ENCODE results near the gene KCNK3. TPM values are rescaled to one million over a fixed set of nuclear protein-coding genes. Genes with fewer than 3 reads are reported as not detected.

Gene KCNK3
- total and polyA plus RNA-seq, 2 of the 13 experiments (the other 11 are each of a cell fraction or from before 2014, with no cell fraction given): not detected

DNA sequence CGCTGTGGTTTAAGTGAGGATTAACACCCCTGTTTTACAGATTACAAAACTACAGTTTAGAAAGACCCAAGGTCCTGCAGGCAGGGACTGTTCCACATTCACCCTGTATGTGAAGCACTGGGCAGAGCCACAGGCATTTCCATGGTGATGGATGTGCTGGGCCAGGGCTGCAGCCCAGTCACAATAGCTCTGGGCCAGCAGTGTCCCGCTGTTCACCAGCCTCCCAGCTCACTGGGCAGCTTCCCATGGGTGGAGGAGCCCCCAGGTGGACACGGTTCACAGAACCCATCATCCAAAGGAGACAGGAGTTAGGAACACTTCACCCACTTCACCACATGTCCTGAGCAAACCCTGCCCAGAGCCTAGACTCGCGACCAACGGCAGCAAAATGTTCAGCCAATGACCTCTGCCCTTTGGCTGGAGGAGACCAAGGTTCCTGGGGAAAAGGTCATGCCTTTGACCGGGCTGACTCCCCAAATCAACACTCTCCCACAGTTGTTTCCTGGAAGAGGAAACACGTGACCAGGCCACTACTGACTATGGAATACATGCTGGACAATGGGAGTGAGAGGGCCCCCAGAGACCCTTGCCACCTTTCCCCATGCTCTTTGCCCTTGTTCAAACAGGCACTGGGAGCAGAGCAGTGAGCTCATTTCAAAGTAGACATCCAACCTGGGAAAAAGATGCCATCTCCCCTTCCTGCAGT, 43.5 kb downstream of the KCNK3 start (continued):
- TF ChIP-seq, protein P1, sequence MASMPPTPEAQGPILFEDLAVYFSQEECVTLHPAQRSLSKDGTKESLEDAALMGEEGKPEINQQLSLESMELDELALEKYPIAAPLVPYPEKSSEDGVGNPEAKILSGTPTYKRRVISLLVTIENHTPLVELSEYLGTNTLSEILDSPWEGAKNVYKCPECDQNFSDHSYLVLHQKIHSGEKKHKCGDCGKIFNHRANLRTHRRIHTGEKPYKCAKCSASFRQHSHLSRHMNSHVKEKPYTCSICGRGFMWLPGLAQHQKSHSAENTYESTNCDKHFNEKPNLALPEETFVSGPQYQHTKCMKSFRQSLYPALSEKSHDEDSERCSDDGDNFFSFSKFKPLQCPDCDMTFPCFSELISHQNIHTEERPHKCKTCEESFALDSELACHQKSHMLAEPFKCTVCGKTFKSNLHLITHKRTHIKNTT (CRISPR knock-in tag; IDR thresholded peaks at IDR 0.05): no peak
- TF ChIP-seq HHEX (CRISPR knock-in tag; IDR thresholded peaks at IDR 0.05) (no peak), GATA4 (IDR thresholded peaks at IDR 0.05; ENCODE audit: borderline replicate concordance, low read depth) (no peak), KLF11 (CRISPR knock-in tag; IDR thresholded peaks at IDR 0.05) (no peak), ZNF180 (CRISPR knock-in tag; IDR thresholded peaks at IDR 0.05; ENCODE audit: borderline replicate concordance, low read depth) (no peak), PITX1 (CRISPR knock-in tag; IDR thresholded peaks at IDR 0.05) (0 out of 2 replicates have a peak, but pooled peaks have one; percentile 14), TARDBP (CRISPR knock-in tag; IDR thresholded peaks at IDR 0.05) (peak; percentile 85; the same call in 1 of the 2 replicates), IKZF4 (CRISPR knock-in tag; IDR thresholded peaks at IDR 0.05; ENCODE audit: borderline replicate concordance, low read depth, not compliant biosample characterization) (no peak), ATRX (CRISPR knock-in tag; IDR thresholded peaks at IDR 0.05; ENCODE audit: borderline replicate concordance) (no peak), NONO (IDR thresholded peaks at IDR 0.05) (no peak), NONO (CRISPR knock-in tag; conservative IDR thresholded peaks at IDR 0.05) (0 out of 2 replicates have a peak, but pooled peaks have one; percentile 56), SIN3A (IDR thresholded peaks at IDR 0.05; ENCODE audit: borderline replicate concordance, low read depth, low read length) (no peak), ZNF850 (CRISPR knock-in tag; conservative IDR thresholded peaks at IDR 0.05) (no peak), NCOA5 (CRISPR knock-in tag; IDR thresholded peaks at IDR 0.05) (no peak), ZNF790 (CRISPR knock-in tag; IDR thresholded peaks at IDR 0.05; ENCODE audit: borderline replicate concordance) (no peak), TCF7L2 (IDR thresholded peaks at IDR 0.05; ENCODE audit: low read depth, low read length) (no peak), ZNF558 (CRISPR knock-in tag; IDR thresholded peaks at IDR 0.05; ENCODE audit: borderline replicate concordance) (no peak), ZBTB42 (CRISPR knock-in tag; IDR thresholded peaks at IDR 0.05) (no peak)
- TF ChIP-seq, protein P2, sequence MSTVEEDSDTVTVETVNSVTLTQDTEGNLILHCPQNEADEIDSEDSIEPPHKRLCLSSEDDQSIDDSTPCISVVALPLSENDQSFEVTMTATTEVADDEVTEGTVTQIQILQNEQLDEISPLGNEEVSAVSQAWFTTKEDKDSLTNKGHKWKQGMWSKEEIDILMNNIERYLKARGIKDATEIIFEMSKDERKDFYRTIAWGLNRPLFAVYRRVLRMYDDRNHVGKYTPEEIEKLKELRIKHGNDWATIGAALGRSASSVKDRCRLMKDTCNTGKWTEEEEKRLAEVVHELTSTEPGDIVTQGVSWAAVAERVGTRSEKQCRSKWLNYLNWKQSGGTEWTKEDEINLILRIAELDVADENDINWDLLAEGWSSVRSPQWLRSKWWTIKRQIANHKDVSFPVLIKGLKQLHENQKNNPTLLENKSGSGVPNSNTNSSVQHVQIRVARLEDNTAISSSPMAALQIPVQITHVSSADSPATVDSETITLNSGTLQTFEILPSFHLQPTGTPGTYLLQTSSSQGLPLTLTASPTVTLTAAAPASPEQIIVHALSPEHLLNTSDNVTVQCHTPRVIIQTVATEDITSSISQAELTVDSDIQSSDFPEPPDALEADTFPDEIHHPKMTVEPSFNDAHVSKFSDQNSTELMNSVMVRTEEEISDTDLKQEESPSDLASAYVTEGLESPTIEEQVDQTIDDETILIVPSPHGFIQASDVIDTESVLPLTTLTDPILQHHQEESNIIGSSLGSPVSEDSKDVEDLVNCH (CRISPR knock-in tag; IDR thresholded peaks at IDR 0.05): no peak
- TF ChIP-seq, protein P3, sequence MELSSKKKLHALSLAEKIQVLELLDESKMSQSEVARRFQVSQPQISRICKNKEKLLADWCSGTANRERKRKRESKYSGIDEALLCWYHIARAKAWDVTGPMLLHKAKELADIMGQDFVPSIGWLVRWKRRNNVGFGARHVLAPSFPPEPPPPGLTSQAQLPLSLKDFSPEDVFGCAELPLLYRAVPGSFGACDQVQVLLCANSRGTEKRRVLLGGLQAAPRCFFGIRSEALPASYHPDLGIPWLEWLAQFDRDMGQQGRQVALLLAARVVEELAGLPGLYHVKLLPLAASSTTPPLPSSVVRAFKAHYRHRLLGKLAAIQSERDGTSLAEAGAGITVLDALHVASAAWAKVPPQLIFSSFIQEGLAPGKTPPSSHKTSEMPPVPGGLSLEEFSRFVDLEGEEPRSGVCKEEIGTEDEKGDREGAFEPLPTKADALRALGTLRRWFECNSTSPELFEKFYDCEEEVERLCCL (CRISPR knock-in tag; IDR thresholded peaks at IDR 0.05; ENCODE audit: borderline replicate concordance): no peak
- TF ChIP-seq, protein P4, sequence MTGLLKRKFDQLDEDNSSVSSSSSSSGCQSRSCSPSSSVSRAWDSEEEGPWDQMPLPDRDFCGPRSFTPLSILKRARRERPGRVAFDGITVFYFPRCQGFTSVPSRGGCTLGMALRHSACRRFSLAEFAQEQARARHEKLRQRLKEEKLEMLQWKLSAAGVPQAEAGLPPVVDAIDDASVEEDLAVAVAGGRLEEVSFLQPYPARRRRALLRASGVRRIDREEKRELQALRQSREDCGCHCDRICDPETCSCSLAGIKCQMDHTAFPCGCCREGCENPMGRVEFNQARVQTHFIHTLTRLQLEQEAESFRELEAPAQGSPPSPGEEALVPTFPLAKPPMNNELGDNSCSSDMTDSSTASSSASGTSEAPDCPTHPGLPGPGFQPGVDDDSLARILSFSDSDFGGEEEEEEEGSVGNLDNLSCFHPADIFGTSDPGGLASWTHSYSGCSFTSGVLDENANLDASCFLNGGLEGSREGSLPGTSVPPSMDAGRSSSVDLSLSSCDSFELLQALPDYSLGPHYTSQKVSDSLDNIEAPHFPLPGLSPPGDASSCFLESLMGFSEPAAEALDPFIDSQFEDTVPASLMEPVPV (CRISPR knock-in tag; IDR thresholded peaks at IDR 0.05): no peak
- TF ChIP-seq, protein P5, sequence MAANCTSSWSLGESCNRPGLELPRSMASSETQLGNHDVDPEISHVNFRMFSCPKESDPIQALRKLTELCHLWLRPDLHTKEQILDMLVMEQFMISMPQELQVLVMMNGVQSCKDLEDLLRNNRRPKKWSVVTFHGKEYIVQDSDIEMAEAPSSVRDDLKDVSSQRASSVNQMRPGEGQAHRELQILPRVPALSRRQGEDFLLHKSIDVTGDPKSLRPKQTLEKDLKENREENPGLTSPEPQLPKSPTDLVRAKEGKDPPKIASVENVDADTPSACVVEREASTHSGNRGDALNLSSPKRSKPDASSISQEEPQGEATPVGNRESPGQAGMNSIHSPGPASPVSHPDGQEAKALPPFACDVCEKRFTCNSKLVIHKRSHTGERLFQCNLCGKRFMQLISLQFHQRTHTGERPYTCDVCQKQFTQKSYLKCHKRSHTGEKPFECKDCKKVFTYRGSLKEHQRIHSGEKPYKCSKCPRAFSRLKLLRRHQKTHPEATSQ (CRISPR knock-in tag; IDR thresholded peaks at IDR 0.05; ENCODE audit: borderline replicate concordance): no peak

All from HepG2 (cell line).